GM19025 (cell line): ENCODE results near the gene TLR1.
A peak's percentile ranks its signal among the peaks of the same experiment; 100 is the strongest.
"Not testable (repeated sequence)": the region's sequence is repeated elsewhere in the genome, so short reads cannot be mapped to it uniquely, and the experiment has no call there.

Experiments
- ATAC-seq: cut with Tn5 transposase; IDR thresholded peaks from one replicate; pipeline ENCODE4 v1.9.1; 2021; ENCODE audit warnings: mild to moderate bottlenecking, low read depth, moderate library complexity; ENCODE audit not compliant: unreplicated experiment

The TLR1 gene

DNA sequence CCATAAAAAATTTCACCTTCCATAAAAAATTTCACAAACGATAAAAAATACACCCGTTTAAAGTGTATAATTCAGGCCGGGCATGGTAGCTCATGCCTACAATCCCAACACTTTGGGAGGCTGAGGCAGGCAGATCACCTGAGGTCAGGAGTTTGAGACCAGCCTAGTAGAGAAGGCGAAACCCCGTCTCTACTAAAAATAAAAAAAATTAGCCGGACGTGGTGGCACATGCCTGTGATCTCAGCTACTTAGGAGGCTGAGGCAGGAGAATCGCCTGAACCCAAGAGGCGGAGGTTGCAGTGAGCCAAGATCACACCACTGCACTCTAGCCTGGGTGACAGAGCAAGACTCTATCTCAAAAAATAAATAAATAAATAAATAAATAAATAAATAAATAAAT, 1.7 kb upstream of the TLR1 start:
- not testable (repeated sequence) for ATAC-seq

DNA sequence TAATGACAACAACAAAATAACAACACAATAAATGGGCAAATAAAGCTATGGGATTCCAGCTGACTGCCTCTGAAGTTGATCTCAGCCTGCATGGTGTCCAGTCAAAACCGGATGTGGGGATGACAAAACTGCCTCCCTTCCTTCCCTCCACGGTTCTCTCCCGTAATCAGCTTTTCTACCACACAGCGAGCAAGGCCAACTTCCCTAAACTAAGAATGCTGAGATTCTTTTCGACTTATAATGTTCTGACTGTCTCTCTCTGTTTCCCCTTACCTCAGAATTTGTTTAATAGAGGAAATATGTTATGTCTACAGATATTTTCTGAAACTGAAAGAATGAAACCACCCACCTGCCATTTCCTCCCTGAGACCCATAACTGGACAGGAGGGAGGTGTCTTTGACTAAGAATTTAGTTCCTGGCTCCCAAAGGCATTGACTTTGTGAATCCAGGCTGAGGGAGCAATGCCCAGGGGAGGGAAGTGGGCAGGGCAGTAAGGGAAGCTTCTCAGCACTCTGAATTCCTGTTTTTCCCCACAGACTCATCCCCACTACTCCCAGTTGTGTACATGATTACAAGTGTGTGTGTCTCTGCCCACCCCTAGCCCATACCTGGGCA, 1.0 kb upstream of the TLR1 start:
- peak; percentile 67 for ATAC-seq

DNA sequence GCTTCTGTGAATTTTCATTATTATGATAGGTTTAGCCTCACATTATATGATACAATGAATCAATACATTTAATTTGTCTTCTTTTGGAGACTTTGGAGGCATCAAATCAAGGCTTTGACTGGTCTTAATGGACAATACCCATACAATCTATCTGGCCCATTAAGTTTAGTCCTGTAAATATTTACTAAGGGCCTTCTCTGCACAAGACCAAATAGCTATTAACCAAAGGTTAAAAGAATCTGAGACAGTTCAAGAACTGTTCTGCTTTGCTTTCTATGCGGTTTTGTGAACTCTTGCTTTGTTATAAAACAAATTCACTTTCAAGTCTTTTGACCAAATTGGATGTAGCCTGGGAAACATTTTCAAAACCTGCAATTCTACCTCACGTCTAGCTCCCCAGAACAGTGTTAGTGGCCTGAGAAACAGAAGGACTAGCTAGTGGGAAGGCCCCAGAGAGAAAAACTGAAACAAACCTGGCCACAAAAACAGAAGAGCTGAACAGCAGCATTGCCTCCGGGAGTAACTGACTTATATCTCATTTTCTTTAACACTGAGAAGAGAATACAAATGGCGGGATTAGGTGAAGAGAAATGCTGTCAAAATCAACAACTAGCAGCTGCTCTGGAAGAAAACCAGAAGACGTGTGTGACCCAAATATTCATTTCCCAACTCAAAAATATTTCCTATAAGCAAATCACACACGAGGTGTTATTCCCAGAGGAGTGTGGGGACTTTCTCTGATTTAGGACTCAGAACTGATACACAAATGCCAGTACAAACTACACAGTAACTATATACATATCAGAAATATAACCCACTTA, 548 bp downstream of the TLR1 start:
- peak; percentile 59 for ATAC-seq

DNA sequence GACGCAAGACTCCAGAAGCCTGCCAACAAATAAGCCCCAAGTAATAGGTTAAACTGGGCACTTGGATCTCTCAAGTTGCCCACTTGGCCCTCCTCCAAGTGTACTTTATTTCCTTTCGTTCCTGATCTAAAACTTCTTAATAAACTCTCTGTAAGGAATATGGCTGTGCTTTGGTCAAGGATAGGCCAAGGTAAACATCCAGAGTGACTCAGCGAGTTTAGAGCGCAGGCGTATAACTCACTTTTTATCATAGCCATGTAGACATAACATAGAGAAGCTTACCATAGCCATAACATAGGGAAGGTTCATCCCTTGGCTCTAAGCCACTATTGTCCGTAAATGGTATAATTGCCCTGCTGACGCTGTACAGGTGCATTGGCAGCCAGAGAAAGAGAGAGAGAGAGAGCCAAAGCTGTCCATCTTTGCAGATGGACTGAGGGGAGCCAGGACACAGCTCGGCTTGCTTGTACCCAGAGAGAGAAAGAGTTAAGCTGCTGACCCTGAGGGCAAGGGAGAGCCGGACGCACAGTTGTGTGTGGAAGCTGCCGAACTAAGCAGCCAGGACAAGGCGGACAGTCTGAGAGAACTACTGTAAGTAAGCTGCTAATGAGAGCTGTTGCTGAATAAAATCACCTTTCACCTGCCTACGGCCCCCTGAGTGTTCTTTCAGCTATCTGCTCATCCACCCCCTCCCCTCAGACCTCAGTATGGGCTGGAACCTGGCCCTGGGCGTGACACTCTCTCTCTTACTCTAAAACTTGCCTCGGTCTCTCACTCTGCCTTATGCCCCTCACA, 1.8 kb downstream of the TLR1 start:
- ATAC-seq, result no peak

DNA sequence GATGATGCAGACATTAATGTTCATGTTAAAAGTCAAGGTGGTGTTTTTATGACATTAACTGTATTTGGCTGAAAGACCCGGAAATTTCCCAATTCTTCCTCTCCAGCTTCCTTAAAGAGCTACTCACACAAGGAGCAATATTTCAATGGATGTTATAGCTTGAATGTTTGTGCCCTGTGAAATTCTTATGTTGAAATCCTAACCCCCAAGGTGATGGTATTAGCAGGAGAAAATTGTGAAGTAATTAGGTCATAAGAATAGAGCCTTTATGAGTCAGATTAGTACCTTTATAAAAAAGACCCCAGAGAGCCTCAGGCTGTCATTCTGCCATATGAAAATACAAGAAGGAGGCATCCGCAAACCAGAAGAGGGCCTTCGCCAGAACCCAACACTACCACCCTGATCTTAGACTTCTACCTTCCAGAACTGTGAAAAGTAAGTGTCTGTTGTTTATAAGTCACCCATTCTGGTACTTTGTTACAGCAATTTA, 3.6 kb downstream of the TLR1 start:
- ATAC-seq, result no peak

DNA sequence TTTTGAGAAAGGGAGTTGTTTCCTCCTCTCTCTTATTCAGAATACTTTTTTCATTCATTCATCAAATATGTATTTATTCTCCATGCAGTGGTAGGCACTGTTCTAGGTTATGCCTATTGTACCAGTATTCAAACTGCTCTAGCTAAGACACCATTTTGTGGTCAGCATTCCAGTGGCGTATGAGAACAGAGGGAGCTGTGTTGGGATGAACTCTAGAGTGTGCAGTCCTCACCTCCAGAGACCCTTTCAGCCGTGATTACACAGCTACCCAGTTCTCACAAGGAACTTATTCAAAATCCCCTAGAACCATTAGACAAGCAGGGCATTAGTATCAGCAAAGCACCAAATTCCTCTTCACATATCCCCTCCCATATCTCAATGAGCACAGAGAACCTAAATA, 4.2 kb downstream of the TLR1 start:
- no peak for ATAC-seq

DNA sequence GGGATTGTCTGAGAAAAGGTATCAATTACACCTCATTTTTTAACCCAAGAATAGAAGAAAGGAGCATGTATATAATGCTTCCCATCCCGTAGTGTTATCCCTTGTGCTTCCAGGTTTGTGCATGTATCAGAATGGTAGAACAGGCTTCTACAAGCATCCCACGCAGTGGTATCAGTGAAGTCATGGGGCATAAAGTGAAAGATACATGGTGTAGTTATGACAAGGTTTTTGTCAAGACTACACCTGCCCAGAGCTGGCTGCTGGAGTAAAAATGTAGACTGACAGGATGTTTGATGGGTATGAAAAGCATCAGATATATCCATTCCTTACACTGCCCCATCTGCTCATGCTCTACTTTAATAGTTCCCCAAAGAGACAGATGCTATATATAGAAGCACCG, 9.5 kb downstream of the TLR1 start:
- ATAC-seq, result no peak

DNA sequence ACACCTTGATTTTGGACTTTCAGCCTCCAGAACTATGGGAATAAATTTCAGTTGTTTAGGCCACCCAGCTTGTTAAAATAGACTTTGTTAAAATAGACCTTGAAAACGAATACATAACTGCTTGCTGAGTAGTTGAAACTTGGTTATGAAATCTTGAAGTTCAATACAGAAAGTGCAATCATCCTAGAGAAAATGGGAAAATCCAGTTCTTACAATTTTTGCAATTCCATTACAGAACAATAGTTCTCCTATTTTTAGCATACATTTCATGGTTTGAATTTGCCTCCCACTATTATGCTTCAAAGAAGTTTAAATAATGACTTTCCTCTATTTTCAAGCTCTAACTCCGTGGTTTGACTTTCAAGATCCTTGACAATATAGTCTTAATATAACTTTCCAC, 10.5 kb downstream of the TLR1 start:
- no peak for ATAC-seq

DNA sequence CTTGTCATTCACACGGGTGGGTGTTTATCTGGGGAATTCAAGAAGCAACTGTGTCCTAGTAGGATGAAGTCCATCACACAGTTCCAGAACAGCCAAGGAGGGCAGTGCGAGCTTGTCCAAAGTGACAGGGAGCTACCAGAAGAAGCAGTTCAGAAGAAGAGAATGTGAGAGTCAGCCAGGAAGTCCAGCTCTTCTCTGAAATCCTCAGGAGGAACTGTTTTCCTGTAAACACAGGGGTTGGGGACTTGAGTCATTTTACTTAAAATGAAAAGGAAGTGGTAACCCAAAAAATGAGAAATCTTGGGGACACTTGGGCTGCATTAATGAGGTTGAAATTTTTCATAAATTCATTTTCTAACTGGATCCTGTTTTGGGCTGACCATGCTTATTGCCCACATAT, 13.6 kb downstream of the TLR1 start:
- no peak for ATAC-seq

DNA sequence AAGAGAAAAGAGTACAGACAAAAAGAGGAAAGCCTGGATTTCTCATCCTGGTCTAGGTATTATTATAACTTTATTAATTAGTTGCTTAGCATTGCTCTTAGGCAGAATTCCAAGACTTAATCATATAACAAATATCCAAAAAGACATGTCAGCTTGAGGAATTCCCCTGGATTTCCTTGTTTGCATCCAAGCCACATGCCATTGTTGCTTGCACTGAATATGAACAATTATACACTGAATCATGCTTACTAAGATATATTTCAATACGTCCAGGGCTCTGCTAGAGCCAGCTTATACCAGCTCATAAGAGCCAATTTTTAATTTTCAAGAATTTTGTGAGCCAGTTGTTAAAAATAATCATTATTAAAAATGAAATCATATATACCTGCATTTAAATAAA, 16.3 kb downstream of the TLR1 start:
- no peak for ATAC-seq

DNA sequence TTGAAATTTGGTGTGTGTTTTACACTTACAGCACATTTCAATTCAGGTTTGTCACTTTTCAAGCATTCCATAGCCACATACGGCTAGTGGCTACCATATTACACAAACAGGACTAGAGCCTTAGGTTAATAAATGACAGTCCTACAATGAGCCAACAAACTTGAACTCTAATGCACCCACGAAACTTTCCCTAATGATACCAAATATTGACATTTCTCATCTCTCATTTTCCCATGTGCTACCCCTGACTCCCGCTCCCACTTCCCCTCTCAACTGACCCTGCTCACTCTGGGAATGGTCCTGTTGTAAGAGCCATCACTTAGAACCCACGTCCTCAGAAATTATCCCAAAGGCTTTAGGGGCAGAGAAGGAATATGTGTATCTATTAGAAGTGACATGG, 16.9 kb downstream of the TLR1 start:
- no peak for ATAC-seq

DNA sequence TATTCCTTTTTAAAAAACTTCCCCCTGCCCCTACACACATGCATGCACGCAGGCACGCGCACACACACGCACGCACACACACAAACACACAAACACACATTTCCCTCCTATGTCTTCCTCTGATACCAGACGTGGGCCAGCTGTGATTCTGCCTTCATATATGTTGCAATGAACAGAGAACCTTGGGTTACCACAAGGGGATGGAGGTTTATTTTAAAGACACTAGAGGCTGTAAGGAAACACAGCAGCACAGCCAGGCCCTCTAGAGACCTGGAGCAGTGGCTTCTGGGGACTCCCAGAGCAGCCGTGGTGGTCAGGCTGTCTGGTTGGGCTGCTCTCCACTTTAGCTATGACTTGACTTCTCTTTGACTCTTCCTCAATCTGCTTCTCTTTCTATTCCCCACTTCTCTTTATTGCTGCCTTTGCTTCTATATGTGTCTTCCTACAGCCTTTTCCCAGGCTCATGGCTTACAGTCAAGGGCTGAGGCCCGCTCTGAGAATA, 18.6 kb downstream of the TLR1 start:
- ATAC-seq, result no peak

DNA sequence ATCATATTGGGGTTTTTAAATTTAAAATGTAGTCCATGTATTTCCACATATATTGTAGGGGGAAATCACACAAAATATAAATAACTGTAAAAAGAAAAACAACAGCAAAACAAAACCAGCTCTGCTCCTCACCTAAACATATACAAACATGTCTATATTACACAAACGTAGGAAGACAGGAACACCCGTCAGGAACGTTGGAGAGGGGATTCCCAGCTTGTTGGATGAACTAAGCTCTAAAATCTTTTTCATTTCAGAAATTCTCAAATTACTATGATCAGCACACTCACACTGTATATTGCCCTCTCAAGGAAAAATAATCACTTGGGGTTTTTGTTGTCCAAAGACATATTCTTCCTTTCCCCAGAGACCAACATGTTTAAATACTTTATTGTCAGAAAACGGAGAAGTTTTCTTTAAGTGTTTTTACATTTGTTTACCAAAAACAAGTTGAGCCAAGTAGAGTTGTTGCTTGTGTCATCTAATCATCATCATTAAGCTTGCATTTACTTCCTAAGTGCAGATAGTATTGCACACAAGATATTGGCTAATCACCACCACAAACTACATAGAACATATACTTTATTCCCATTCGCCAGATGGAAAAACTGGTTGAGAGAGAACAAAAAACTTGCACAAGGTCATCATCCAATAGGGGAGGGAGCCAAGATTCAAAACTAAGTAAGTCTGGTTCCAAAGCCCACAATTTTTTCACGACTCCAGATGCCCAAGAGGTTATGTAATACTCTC, 19.4 kb downstream of the TLR1 start:
- ATAC-seq, result no peak

DNA sequence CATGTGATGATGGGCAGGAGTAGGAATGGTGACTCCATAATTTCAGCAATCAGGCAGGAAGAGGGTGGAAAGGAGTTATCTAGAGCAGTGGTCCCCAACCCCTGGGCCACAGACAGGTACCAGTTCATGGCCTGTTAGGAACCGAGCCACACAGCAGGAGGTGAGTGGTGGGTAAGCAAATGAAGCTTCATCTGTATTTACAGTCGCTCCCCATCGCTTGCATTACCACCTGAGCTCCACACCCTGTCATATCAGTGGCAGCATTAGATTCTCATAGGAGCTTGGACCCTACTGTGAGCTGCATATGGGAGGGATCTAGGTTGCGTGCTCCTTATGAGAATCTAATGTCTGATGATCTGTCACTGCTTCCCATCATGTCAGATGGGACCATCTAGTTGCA, 20.4 kb downstream of the TLR1 start:
- ATAC-seq, result no peak

DNA sequence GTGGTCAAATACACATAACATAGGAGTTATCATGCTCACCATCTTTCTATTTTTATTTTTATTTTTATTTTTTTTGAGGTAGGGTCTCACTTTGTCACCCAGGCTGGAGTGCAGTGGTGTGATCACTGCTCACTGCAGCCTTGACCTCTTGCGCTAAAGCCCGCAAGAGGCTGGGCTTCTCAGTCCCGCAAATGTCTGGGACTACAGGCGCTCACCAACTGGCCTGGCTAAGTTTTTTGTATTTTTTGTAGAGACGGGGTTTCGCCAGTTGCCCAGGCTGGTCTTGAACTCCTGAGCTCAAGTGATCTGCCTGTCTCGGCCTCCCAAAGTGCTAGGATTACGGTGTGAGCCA, 21.5 kb downstream of the TLR1 start:
- no peak for ATAC-seq

DNA sequence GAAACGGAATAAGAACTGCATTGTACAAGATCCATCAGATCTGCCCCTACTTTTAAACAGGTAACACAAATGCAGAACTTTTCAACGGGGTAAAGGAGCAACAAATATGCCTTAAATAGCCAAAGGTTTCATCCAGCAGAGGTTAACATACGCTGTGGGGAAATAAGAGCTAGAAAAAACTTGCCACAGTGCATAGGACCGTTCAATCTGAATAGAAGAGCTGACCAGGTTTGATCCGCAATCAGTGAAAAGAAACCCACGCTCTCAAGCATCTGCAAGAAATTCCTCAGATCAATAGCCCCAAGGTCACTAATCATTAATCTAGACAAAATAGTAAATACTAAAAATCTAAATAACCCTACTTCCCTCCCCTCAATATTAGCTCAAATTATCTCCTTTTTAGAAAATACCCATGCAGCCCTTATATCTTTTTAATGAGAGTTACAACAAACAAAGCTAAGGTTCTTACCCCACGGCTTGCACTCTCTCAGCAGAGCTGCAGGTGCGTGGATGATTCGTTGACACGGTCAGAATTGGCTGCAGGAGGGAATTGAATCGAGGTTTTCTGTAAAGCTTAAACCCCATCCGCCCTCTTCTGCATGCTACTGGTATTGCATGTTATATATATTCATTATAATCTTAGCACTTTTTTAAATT, 22.0 kb downstream of the TLR1 start, which contains the start of gene TLR10:
TLR10 (minus strand) TSS at position 539 of the 657 bp plus-strand sequence. CDS start 7,400 bp downstream, outside the sequence.
- ATAC-seq, result peak; percentile 61

DNA sequence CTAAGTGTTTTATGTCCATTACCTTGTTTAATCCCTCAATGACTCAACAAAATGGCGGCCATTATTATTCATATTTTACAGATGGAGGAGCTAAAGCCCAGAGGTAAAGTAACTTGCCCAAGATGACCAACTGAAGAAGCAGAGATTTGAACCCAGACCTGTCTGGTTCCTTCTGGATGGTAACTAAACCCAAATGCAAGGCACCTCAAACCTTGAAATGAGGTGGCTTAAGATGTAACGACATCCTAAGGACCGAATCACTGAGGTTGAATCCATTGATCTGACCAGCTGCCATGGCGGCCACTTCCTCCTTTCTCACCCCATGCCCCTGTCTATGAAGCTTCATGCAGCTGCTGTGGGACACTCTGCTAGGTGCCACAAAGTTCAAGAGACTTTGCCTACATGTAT, 22.7 kb downstream of the TLR1 start:
- ATAC-seq, result no peak

DNA sequence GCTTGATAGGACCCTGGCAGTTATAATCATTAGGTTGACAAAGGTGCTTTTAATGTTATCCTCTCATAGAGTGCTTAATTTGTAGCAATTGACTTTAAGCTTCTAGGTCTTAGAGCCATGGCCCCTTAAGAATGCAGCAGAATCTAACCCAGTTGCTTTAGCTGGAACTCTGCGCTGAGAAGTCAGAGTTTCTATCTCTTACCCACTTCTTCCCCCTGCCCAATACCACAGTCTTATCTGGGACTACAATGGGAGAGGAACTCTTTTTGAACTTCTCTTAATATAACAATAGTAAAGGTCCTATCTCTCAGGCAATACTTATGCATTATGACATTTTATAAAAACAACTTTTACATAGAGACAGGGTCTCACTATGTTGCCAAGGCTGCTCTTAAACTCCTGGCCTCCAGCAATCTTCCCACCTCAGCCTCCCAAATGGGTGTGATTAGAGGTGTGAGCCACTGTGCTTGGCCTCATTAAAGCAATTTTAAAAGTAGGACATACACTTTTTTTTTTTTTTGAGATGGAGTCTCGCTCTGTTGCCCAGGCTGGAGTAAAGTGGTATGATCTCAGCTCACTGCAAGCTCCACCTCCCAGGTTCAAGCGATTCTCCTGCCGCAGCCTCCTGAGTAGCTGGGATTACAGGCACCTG, 23.6 kb downstream of the TLR1 start:
- no peak for ATAC-seq

DNA sequence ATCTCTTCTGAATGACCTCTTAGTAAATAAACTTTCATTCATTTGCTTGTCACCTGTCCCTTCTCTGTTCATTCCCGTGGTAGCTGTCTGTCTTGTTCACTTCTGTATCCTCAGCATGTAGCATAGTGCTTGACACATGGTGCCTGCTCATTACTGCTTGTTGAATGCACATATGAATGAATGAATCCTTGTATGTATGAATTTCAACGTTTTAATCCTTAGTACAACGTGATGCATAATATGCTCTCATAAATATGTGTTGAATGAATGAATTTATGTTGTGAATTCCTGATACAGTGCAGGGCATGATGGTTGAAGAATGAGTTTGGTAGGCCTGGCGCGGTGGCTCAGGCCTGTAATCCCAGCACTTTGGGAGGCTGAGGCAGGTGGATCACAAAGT, 24.8 kb downstream of the TLR1 start:
- no peak for ATAC-seq
